ENCODE data around the gene CSNK2A2. TPM values are rescaled to one million over a fixed set of nuclear protein-coding genes. Genes with fewer than 3 reads are reported as not detected.

Gene CSNK2A2
- total and polyA plus RNA-seq, 2 experiments from 2014 or later: 44.7 to 102 TPM

GRCh38 chr16:58211846-58212245 is 13.9 kb upstream of the CSNK2A2 start:
- H3K4me1 Mint-ChIP-seq: peaks cover 2% of the 10 kb centered on the region; the same call in 1 of the 3 replicates
- H3K79me2 ChIP-seq (replicated peaks; ENCODE audit: insufficient read depth): no peaks in the 10 kb centered on the region
- no peak for DNase-seq (ENCODE audit: low spot score)
- H3K36me3 Mint-ChIP-seq (ENCODE audit: low read depth): no peaks in the 10 kb centered on the region
- H3K4me1 ChIP-seq (ENCODE audit: insufficient read depth): no peaks in the 10 kb centered on the region
- no peak for ATAC-seq
- H3F3A ChIP-seq (replicated peaks; ENCODE audit: low read depth): no peaks in the 10 kb centered on the region
- no peaks in the 10 kb centered on the region for H3K36me3 ChIP-seq (ENCODE audit: insufficient read depth)
- no peaks in the 10 kb centered on the region for H4K20me1 ChIP-seq (replicated peaks; ENCODE audit: insufficient read depth)
- no peaks in the 10 kb centered on the region for H3K9me3 Mint-ChIP-seq
- no peak overlapping the region for H3K4me3 Mint-ChIP-seq
- H3K27ac ChIP-seq (ENCODE audit: low read depth): no peak overlapping the region
- no peak overlapping the region for H3K4me2 ChIP-seq
- H3K27me3 ChIP-seq (ENCODE audit: insufficient read depth): no peaks in the 10 kb centered on the region
- no peak overlapping the region for H3K4me3 ChIP-seq
- peaks cover 7% of the 10 kb centered on the region for H3K27me3 Mint-ChIP-seq (ENCODE audit: insufficient read depth, low read depth, poor library complexity)
- TF ChIP-seq JUNB (IDR thresholded peaks at IDR 0.05; ENCODE audit: unreplicated experiment) (no peak), STAT1 (IDR thresholded peaks at IDR 0.05; ENCODE audit: unreplicated experiment) (no peak), ZNF462 (CRISPR knock-in tag; IDR thresholded peaks at IDR 0.05) (no peak), ZNF114 (CRISPR knock-in tag; IDR thresholded peaks at IDR 0.05) (no peak), ZNF331 (CRISPR knock-in tag; IDR thresholded peaks at IDR 0.05; ENCODE audit: low read depth) (no peak), POLR2AphosphoS5 (IDR thresholded peaks at IDR 0.05; ENCODE audit: low read depth) (no peak), EZH2phosphoT487 (IDR thresholded peaks at IDR 0.05; ENCODE audit: unreplicated experiment) (no peak), EZH2 (IDR thresholded peaks at IDR 0.05; ENCODE audit: low read depth, unreplicated experiment) (no peak), CREB1 (CRISPR knock-in tag; IDR thresholded peaks at IDR 0.05; ENCODE audit: low read depth) (no peak)
- no peak overlapping the region for H3K27ac Mint-ChIP-seq
- H2AFZ ChIP-seq: no peak overlapping the region
- H3K9me2 ChIP-seq (ENCODE audit: insufficient read depth): no peaks in the 10 kb centered on the region
